SK-N-SH (cell line): ENCODE data around the gene OR10T2. TPM values are rescaled to one million over a fixed set of nuclear protein-coding genes. Genes with fewer than 3 reads are reported as not detected.
"Not testable (repeated sequence)": the region's sequence is repeated elsewhere in the genome, so short reads cannot be mapped to it uniquely, and the experiment has no call there.

Experiments
- CTCF ChIA-PET: fragments of 300-600, 350-600 bp; formaldehyde crosslinking; extraction: SDS; loops from one replicate; lab custom pipeline; 2021; lab: Yijun Ruan, JAX
- POLR2A ChIA-PET: fragments of 350-600 bp; sonication (Branson Sonifier 250); formaldehyde crosslinking; extraction: SDS; loops from one replicate; lab custom pipeline; 2020; ENCODE audit warnings: antibody characterized with exemption, inconsistent platforms; lab: Yijun Ruan, JAX
- DNase-seq: peaks from one replicate; pipeline ENCODE4 v3.0.0; 2012
- H2AFZ ChIP-seq: fragments of 200-600 bp; sonication (generic); 2 replicates; pipeline ENCODE4 v1.8.1; 2016; ENCODE audit warnings: antibody characterized with exemption, mild to moderate bottlenecking, low read depth
- H3F3A ChIP-seq: fragments of 200-600 bp; sonication (generic); replicated peaks from 2 replicates; pipeline ENCODE3; 2016; ENCODE audit warnings: antibody characterized with exemption, mild to moderate bottlenecking; ENCODE audit not compliant: insufficient read depth
- H3K27ac ChIP-seq, 2 experiments: fragments of 200-500 bp in 1 of 2; fragments of 200-600 bp in 1 of 2; sonication (Bioruptor generic) in 1 of 2; sonication (generic), shearing (Covaris generic) in 1 of 2; 2 replicates each; pipeline versions ENCODE4 v1.5.1 to v1.6.1; 2014 to 2016; ENCODE audit warnings: low read depth in 2 of 2, inconsistent platforms in 1 of 2, low read length in 1 of 2, mild to moderate bottlenecking in 1 of 2, mixed read lengths in 1 of 2
- H3K27me3 ChIP-seq: fragments of 200-600 bp; sonication (generic), shearing (Covaris generic); 2 replicates; pipeline ENCODE4 v1.6.1; 2016; ENCODE audit warnings: mixed run types; ENCODE audit not compliant: insufficient read depth
- H3K36me3 ChIP-seq, 2 experiments: fragments of 200-500 bp in 1 of 2; fragments of 200-600 bp in 1 of 2; sonication (Bioruptor generic) in 1 of 2; sonication (generic) in 1 of 2; replicated peaks in 1 of 2; 2 replicates each; pipeline versions ENCODE3 to v1.5.1; 2014 to 2016; ENCODE audit warnings: low read length in 1 of 2, mild to moderate bottlenecking in 1 of 2; ENCODE audit not compliant: insufficient read depth in 2 of 2, control insufficient read depth in 1 of 2
- H3K4me1 ChIP-seq, 2 experiments: fragments of 200-500 bp in 1 of 2; fragments of 200-600 bp in 1 of 2; sonication (Bioruptor generic) in 1 of 2; sonication (generic), shearing (Covaris generic) in 1 of 2; 2 replicates each; pipeline versions ENCODE4 v1.5.1 to v1.6.1; 2014 to 2016; ENCODE audit warnings: low read depth in 1 of 2, low read length in 1 of 2, mixed run types in 1 of 2; ENCODE audit not compliant: insufficient read depth in 2 of 2, control insufficient read depth in 1 of 2
- H3K4me2 ChIP-seq: fragments of 200-600 bp; sonication (generic), shearing (Covaris generic); 2 replicates; pipeline ENCODE4 v1.6.1; 2017; ENCODE audit warnings: mixed run types
- H3K4me3 ChIP-seq, 2 experiments: fragments of 200-500 bp in 1 of 2; fragments of 200-600 bp in 1 of 2; sonication (Bioruptor generic) in 1 of 2; sonication (generic), shearing (Covaris generic) in 1 of 2; 2 replicates each; pipeline versions ENCODE4 v1.5.1 to v1.8.1; 2014 to 2016; ENCODE audit warnings: low read depth in 2 of 2, inconsistent platforms in 1 of 2, low read length in 1 of 2, mild to moderate bottlenecking in 1 of 2, mixed read lengths in 1 of 2, moderate library complexity in 1 of 2
- H3K79me2 ChIP-seq: fragments of 200-600 bp; sonication (generic); 2 replicates; pipeline ENCODE4 v1.8.1; 2017; ENCODE audit warnings: mild to moderate bottlenecking; ENCODE audit not compliant: insufficient read depth
- H3K9ac ChIP-seq: fragments of 200-600 bp; sonication (generic); 2 replicates; pipeline ENCODE4 v1.6.1; 2017; ENCODE audit warnings: mixed run types
- H3K9me2 ChIP-seq: fragments of 200-600 bp; sonication (generic); 2 replicates; pipeline ENCODE4 v1.6.1; 2017; ENCODE audit warnings: mixed run types
- H3K9me3 ChIP-seq: fragments of 200-600 bp; sonication (generic); 2 replicates; pipeline ENCODE4 v1.6.1; 2017; ENCODE audit warnings: mixed run types, mild to moderate bottlenecking, moderate library complexity
- H4K20me1 ChIP-seq: fragments of 200-600 bp; sonication (generic); 2 replicates; pipeline ENCODE4 v1.6.1; 2017; ENCODE audit warnings: mild to moderate bottlenecking, mixed run types; ENCODE audit not compliant: insufficient read depth
- CHD2 ChIP-seq: fragments of 150-350 bp; IDR thresholded peaks from 2 replicates; pipeline ENCODE4 v1.6.1; 2018; ENCODE audit warnings: low read length; ENCODE audit not compliant: partially characterized antibody
- ELF1 ChIP-seq: IDR thresholded peaks from 2 replicates; pipeline ENCODE4 v1.4.0; 2012
- EP300 ChIP-seq, 2 experiments: IDR thresholded peaks; 2 replicates each; pipeline versions ENCODE4 v1.4.0 to v1.6.1; 2012; ENCODE audit warnings: borderline replicate concordance in 1 of 2, low read depth in 1 of 2, low read length in 1 of 2
- EZH2phosphoT487 ChIP-seq: fragments of 200-600 bp; sonication (generic); IDR thresholded peaks from 2 replicates; pipeline ENCODE4 v1.6.1; 2017; ENCODE audit warnings: low read depth, mixed run types, mild to moderate bottlenecking, antibody characterized with exemption, moderate library complexity, borderline replicate concordance
- GABPA ChIP-seq: IDR thresholded peaks from 2 replicates; pipeline ENCODE4 v1.4.0; 2012; ENCODE audit warnings: low read depth, mild to moderate bottlenecking
- PBX3 ChIP-seq: IDR thresholded peaks from 2 replicates; pipeline ENCODE4; 2012
- SMC3 ChIP-seq: IDR thresholded peaks from 2 replicates; pipeline ENCODE4 v1.6.1; 2012; ENCODE audit warnings: low read depth, low read length, improper control_type of control experiment
- YY1 ChIP-seq: IDR thresholded peaks from 2 replicates; pipeline ENCODE4 v1.4.0; 2012; ENCODE audit warnings: low read depth, mild to moderate bottlenecking
- WGBS: methylation state at CpG from one replicate; pipeline ENCODE4 v1.1.6; 2017; ENCODE audit warnings: low lambda C conversion rate; 5-methylcytosine and 5-hydroxymethylcytosine counted together
- polyA plus RNA-seq, 3 experiments: library from polyadenylated mRNA; depleted of rRNA; stranded (reverse); fragments of >200 nt; gene quantifications; 2 replicates each; pipeline ENCODE4 v1.2.3, GENCODE V29; 2012

The OR10T2 gene
- polyA plus RNA-seq, 1 of the 3 experiments (the other 2 are of a cell fraction), result not detected

GRCh38 chr1:158374860-158375259 lies 24.4 kb downstream of the OR10T2 start:
- Histone ChIP-seq H3K4me2 (no peak overlapping the region), H4K20me1 (no peaks in the 10 kb centered on the region), H3K27ac (no peak overlapping the region), H3K27me3 (no peaks in the 10 kb centered on the region), H3K4me1 (no peaks in the 10 kb centered on the region), H3K36me3 (no peaks in the 10 kb centered on the region), H3F3A (no peaks in the 10 kb centered on the region), H3K4me3 (no peak overlapping the region), H3K9me3 (no peaks in the 10 kb centered on the region), H2AFZ (no peak overlapping the region), H3K9me2 (no peaks in the 10 kb centered on the region), H3K79me2 (no peaks in the 10 kb centered on the region), H3K9ac (no peak overlapping the region)
- WGBS, result 3% methylated on average over 1 of the region's 1 CpG
- ChIA-PET CTCF (no interaction called here), POLR2A (no interaction called here)
- DNase-seq, result no peak
- TF ChIP-seq YY1 (no peak), EP300 (IDR thresholded peaks at IDR 0.05; ENCODE audit: borderline replicate concordance in 1 of 2, low read depth in 1 of 2, low read length in 1 of 2) (no peak), PBX3 (no peak), ELF1 (no peak), GABPA (no peak), SMC3 (no peak), EZH2phosphoT487 (no peak)

GRCh38 chr1:158374101-158374500 lies 25.2 kb downstream of the OR10T2 start:
- H3K27me3 ChIP-seq, H2AFZ ChIP-seq, DNase-seq, H3K27ac ChIP-seq, H4K20me1 ChIP-seq, H3K4me3 ChIP-seq, H3K9ac ChIP-seq, H3K4me2 ChIP-seq, H3K9me3 ChIP-seq, CTCF ChIA-PET, H3K79me2 ChIP-seq, H3K36me3 ChIP-seq, H3K4me1 ChIP-seq, H3F3A ChIP-seq, H3K9me2 ChIP-seq: not testable (repeated sequence)
- 39% methylated on average over 13 of the region's 25 CpGs for WGBS
- POLR2A ChIA-PET, result interaction anchor here (0.7 kb wide), 1 partner anchor 42 kb away, joined by 4 read pairs; no protein-coding TSS in a partner anchor

- Histone ChIP-seq H2AFZ (no peak overlapping the region), H3K4me1 (no peaks in the 10 kb centered on the region), H3K36me3 (no peaks in the 10 kb centered on the region), H3K4me3 (no peak overlapping the region), H3K27me3 (no peaks in the 10 kb centered on the region), H3K9ac (no peak overlapping the region), H3K79me2 (no peaks in the 10 kb centered on the region), H3K27ac (no peak overlapping the region), H3F3A (no peaks in the 10 kb centered on the region), H4K20me1 (no peaks in the 10 kb centered on the region), H3K9me3 (no peaks in the 10 kb centered on the region), H3K9me2 (no peaks in the 10 kb centered on the region), H3K4me2 (no peak overlapping the region)
- ChIA-PET POLR2A (no interaction called here), CTCF (no interaction called here)
- TF ChIP-seq EP300 (IDR thresholded peaks at IDR 0.05; ENCODE audit: borderline replicate concordance in 1 of 2, low read depth in 1 of 2, low read length in 1 of 2), result no peak
- no peak for TF ChIP-seq EZH2phosphoT487
- no peak for TF ChIP-seq CHD2
- 0% methylated on average over 6 of the region's 6 CpGs for WGBS
- DNase-seq, result no peak
Observed at GRCh38 chr1:158371188-158371953, 27.9 kb downstream of the OR10T2 start.
